OCI-LY1 (cell line): ENCODE measurements around the gene RPS3.
A peak's percentile ranks its signal among the peaks of the same experiment; 100 is the strongest.

Source experiments
- H2AFZ ChIP-seq: fragments of 200-600 bp; sonication (generic), shearing (Covaris generic); 2 replicates; pipeline ENCODE4 v1.6.0; 2014; ENCODE audit warnings: antibody characterized with exemption, mild to moderate bottlenecking, low read length
- H3F3A ChIP-seq: fragments of 200-600 bp; sonication (generic), shearing (Covaris generic); 2 replicates; pipeline ENCODE4 v1.6.0; 2014; ENCODE audit warnings: mild to moderate bottlenecking, antibody characterized with exemption, low read length, moderate library complexity; ENCODE audit not compliant: insufficient read depth
- H3K27ac ChIP-seq: fragments of 200-600 bp; sonication (generic); 2 replicates; pipeline ENCODE4 v1.5.1; 2014; ENCODE audit warnings: low read length, mixed run types, mild to moderate bottlenecking, low read depth; ENCODE audit not compliant: poor library complexity, severe bottlenecking
- H3K27me3 ChIP-seq: fragments of 200-600 bp; sonication (generic); 2 replicates; pipeline ENCODE4 v1.6.0; 2014; ENCODE audit warnings: antibody characterized with exemption, mild to moderate bottlenecking, low read length, moderate library complexity; ENCODE audit not compliant: insufficient read depth
- H3K36me3 ChIP-seq: fragments of 200-600 bp; sonication (generic); 2 replicates; pipeline ENCODE4 v1.6.1; 2014; ENCODE audit warnings: mild to moderate bottlenecking, antibody characterized with exemption, low read length, moderate library complexity, mixed read lengths; ENCODE audit not compliant: insufficient read depth
- H3K4me1 ChIP-seq: fragments of 200-600 bp; sonication (generic); 2 replicates; pipeline ENCODE4 v1.5.1; 2014; ENCODE audit warnings: mild to moderate bottlenecking, low read length, moderate library complexity; ENCODE audit not compliant: insufficient read depth, severe bottlenecking
- H3K4me2 ChIP-seq: fragments of 200-600 bp; sonication (generic), shearing (Covaris generic); 2 replicates; pipeline ENCODE4 v1.6.1; 2014; ENCODE audit warnings: low read length
- H3K4me3 ChIP-seq: fragments of 200-600 bp; sonication (generic); 2 replicates; pipeline ENCODE4 v1.5.1; 2014; ENCODE audit warnings: low read length, low read depth, mild to moderate bottlenecking, mixed read lengths; ENCODE audit not compliant: poor library complexity, severe bottlenecking
- H3K79me2 ChIP-seq: fragments of 200-600 bp; shearing (Covaris generic); 2 replicates; pipeline ENCODE4 v1.6.1; 2016; ENCODE audit warnings: mixed run types, low read length, mixed read lengths; ENCODE audit not compliant: insufficient read depth
- H3K9ac ChIP-seq: fragments of 200-600 bp; sonication (generic), shearing (Covaris generic); 2 replicates; pipeline ENCODE4 v1.6.1; 2014; ENCODE audit warnings: mild to moderate bottlenecking, low read length, mixed read lengths
- H3K9me2 ChIP-seq: fragments of 200-600 bp; sonication (generic), shearing (Covaris generic); 2 replicates; pipeline ENCODE4 v1.6.1; 2014; ENCODE audit warnings: low read depth, mild to moderate bottlenecking, low read length, mixed read lengths
- H3K9me3 ChIP-seq: fragments of 200-600 bp; shearing (Covaris generic); 2 replicates; pipeline ENCODE4 v1.6.1; 2014; ENCODE audit warnings: low read length, mixed read lengths
- H4K20me1 ChIP-seq: fragments of 200-600 bp; sonication (generic), shearing (Covaris generic); 2 replicates; pipeline ENCODE4 v1.6.0; 2016; ENCODE audit warnings: mild to moderate bottlenecking, low read length; ENCODE audit not compliant: insufficient read depth
- CTCF ChIP-seq: fragments of 200-600 bp; sonication (generic), shearing (Covaris generic); IDR thresholded peaks from 2 replicates; pipeline ENCODE4 v1.5.1; 2017; ENCODE audit warnings: mild to moderate bottlenecking, antibody characterized with exemption, low read length, moderate library complexity, mixed read lengths
- EZH2 ChIP-seq: fragments of 200-600 bp; sonication (generic), shearing (Covaris generic); IDR thresholded peaks from 2 replicates; pipeline ENCODE4 v1.8.0; 2017; ENCODE audit warnings: borderline replicate concordance, mixed run types, mild to moderate bottlenecking, antibody characterized with exemption, low read length, moderate library complexity, mixed read lengths

Gene RPS3

GRCh38 chr11:75386942-75387630 lies 12.2 kb upstream of the RPS3 start:
- Histone ChIP-seq H3K36me3 (no peaks in the 10 kb centered on the region), H3K4me2 (no peak overlapping the region), H3K4me1 (no peaks in the 10 kb centered on the region), H3K79me2 (no peaks in the 10 kb centered on the region), H3K4me3 (no peak overlapping the region), H3F3A (no peaks in the 10 kb centered on the region), H3K27me3 (no peaks in the 10 kb centered on the region), H2AFZ (no peak overlapping the region), H3K9ac (no peak overlapping the region), H3K9me2 (no peaks in the 10 kb centered on the region), H3K9me3 (no peaks in the 10 kb centered on the region), H4K20me1 (no peaks in the 10 kb centered on the region), H3K27ac (no peak overlapping the region)
- no peak for TF ChIP-seq CTCF
- TF ChIP-seq EZH2, result no peak

GRCh38 chr11:75387736-75388294 lies 11.5 kb upstream of the RPS3 start:
- H4K20me1 ChIP-seq, result no peaks in the 10 kb centered on the region
- no peaks in the 10 kb centered on the region for H3K79me2 ChIP-seq
- H3K9ac ChIP-seq, result no peak overlapping the region
- no peak overlapping the region for H3K27ac ChIP-seq
- no peaks in the 10 kb centered on the region for H3K36me3 ChIP-seq
- no peaks in the 10 kb centered on the region for H3K9me3 ChIP-seq
- H2AFZ ChIP-seq, result no peak overlapping the region
- no peaks in the 10 kb centered on the region for H3K4me1 ChIP-seq
- no peak overlapping the region for H3K4me3 ChIP-seq
- H3K9me2 ChIP-seq, result no peaks in the 10 kb centered on the region
- H3F3A ChIP-seq, result no peaks in the 10 kb centered on the region
- no peak overlapping the region for H3K4me2 ChIP-seq
- no peak for TF ChIP-seq CTCF
- TF ChIP-seq EZH2, result no peak
- no peaks in the 10 kb centered on the region for H3K27me3 ChIP-seq

- H3K79me2 ChIP-seq, result no peaks in the 10 kb centered on the region
- TF ChIP-seq EZH2, result no peak
- peak; percentile 85 for TF ChIP-seq CTCF
- no peak overlapping the region for H3K27ac ChIP-seq
- H3K9me3 ChIP-seq, result no peaks in the 10 kb centered on the region
- H3K27me3 ChIP-seq, result no peaks in the 10 kb centered on the region
- no peaks in the 10 kb centered on the region for H3K4me1 ChIP-seq
- no peak overlapping the region for H3K9ac ChIP-seq
- no peaks in the 10 kb centered on the region for H3K36me3 ChIP-seq
- no peak overlapping the region for H3K4me2 ChIP-seq
- H4K20me1 ChIP-seq, result no peaks in the 10 kb centered on the region
- H3K4me3 ChIP-seq, result no peak overlapping the region
- H3K9me2 ChIP-seq, result no peaks in the 10 kb centered on the region
- no peaks in the 10 kb centered on the region for H3F3A ChIP-seq
- H2AFZ ChIP-seq, result no peak overlapping the region
These were observed 10.7 kb upstream of the RPS3 start for GRCh38 chr11:75388386-75389275.
